Posterior vena cava (tissue), 2 donors: Measurements from ENCODE around the gene PLEKHA6. TPM values are rescaled to one million over a fixed set of nuclear protein-coding genes. Genes with fewer than 3 reads are reported as not detected.
A peak's percentile ranks its signal among the peaks of the same experiment; 100 is the strongest.
"Not testable (repeated sequence)": the region's sequence is repeated elsewhere in the genome, so short reads cannot be mapped to it uniquely, and the experiment has no call there.

Source experiments
- DNase-seq: peaks from one replicate; pipeline ENCODE4 v3.0.0-alpha.2; 2020; ENCODE audit warnings: low spot score
- intact Hi-C, 2 donors: fragments of 100-400 bp; cut with DNase I; formaldehyde crosslinking; loops; one replicate each; pipeline versions ENCODE4 v1.14.1 to v1.14.2; 2022 to 2023
- total RNA-seq, 2 donors: library from RNA; stranded (reverse); fragmentation: NEBNext Ultra II Directional; extraction: Animal tissue kit (Norgen Biotek cat#: 25700); gene quantifications; one replicate each; pipeline ENCODE4 v1.2.1, GENCODE V29; 2021
- donor health status: DM: yes; HTN: yes; CAD: no.
- donor health status: DM: yes; HTN: yes; CAD: no.

Gene PLEKHA6
- total RNA-seq, 2 donors from 2014 or later = 13.3 to 23.5 TPM

DNA sequence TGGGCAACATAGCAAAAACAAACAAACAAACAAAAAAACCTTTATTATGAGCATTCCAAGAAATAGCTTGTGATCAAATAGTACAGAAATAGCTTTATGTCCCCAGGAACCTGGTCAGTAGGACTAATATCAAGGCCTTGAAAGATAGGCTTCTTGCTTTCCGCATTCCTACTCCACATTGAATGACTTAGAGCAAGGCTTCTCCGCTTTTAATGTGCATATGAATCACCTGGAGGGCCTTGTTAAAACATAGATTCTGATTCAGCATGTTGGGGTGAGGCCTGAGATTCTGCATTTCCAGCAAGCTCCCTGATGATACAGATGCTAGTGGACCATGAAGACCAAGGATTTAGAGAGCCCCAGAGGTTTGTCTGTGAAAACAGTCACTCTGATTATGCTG lies 17.4 kb downstream of the PLEKHA6 start:
- intact Hi-C loops = no loop called here

GRCh38 chr1:204341380-204341779 lies 18.3 kb downstream of the PLEKHA6 start:
- intact Hi-C loops = no loop called here
- DNase-seq = no peak

More for the DNA sequence above, 17.4 kb downstream of the PLEKHA6 start:
- DNase-seq = no peak

- no peak for DNase-seq
- intact Hi-C loops = no loop called here
Measured at GRCh38 chr1:204340081-204340889, 19.4 kb downstream of the PLEKHA6 start.

GRCh38 chr1:204339541-204339940 lies 20.2 kb downstream of the PLEKHA6 start:
- intact Hi-C loops = no loop called here
- no peak for DNase-seq

DNA sequence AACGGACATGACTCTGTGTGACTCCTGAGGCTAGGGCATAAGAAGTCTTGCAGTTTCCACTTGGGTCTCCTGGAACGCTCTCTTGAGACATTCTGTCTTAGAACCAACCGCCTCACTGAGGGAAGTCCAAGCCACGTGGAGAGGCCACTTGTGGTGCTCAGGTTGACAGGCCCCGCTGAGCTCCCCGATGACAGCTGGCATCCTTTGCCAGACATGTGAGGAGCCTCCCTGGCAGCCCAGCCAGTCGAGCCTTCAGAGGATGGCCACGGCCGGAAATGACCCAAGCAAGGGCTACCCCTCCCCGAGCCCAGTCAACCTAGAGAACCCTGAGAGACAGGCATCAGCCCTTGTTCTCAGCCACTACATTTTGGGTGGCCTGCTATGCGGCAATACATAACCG lies 20.7 kb downstream of the PLEKHA6 start:
- intact Hi-C loops = no loop called here
- no peak for DNase-seq

- no peak for DNase-seq
- intact Hi-C loops = no loop called here
Measured at GRCh38 chr1:204338360-204338759, 21.4 kb downstream of the PLEKHA6 start.

GRCh38 chr1:204337583-204337982 lies 22.1 kb downstream of the PLEKHA6 start:
- DNase-seq = no peak
- intact Hi-C loops = no loop called here

- DNase-seq = no peak
- intact Hi-C loops = no loop called here
Measured at GRCh38 chr1:204337036-204337429, 22.7 kb downstream of the PLEKHA6 start.

DNA sequence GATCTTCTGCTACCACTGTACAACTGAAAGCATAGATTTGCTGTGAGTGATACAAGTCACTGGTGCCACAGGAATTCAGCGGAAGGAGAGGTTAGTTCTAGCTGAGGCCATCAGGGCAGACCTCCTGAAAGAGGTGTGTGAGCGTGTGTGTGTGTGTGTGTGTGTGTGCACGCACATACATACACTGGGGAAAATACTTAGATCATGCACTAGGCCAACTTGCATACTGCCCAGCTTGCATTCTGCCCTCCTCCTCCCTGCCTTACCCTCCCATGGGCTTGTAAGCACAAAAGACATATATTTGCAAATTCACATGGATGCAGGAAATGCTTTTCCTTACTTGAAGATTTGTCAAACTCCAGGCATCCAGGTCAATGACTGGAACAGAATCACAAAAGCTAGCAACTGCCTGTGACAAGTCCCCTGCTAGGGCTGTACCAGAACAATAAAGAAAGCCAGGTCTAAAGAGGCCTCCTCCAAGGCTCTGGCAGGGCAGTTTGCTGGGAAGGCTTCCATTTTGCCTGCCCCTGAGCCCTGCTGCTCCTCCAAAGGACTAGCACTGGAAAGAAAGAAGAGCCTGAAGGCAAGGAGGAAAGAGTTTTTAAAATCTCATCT lies 23.2 kb downstream of the PLEKHA6 start:
- intact Hi-C loops = no loop called here
- DNase-seq = no peak

DNA sequence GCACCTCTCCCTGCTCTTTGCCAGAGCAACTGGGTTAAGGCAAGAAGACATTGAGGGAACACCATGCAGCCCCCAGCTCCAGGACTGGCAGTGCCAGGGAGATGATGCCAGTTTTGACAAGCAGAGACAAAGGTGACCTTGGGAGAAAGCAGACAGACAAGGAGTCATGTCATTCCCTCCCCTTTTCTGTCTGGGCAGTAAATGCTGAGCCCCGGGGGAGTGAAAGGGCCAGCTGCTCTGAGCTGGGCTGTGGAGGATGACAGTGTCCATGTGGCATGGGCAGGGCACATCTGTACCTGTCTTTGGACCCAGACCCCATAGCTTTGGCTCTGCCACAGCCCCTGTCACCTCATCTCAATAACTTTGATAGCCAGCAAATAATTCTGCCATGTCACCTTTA lies 24.2 kb downstream of the PLEKHA6 start:
- intact Hi-C loops = no loop called here
- peak; percentile 25 for DNase-seq

- intact Hi-C loops = no loop called here
- no peak for DNase-seq
Measured at GRCh38 chr1:204335085-204335484, 24.6 kb downstream of the PLEKHA6 start.

GRCh38 chr1:204334455-204334854 lies 25.3 kb downstream of the PLEKHA6 start:
- intact Hi-C loops = loop anchor here in 1 of 2 donors (5.0 kb wide), 1 partner anchor 42 kb away; no protein-coding TSS in a partner anchor
- no peak for DNase-seq

GRCh38 chr1:204333427-204333826 lies 26.3 kb downstream of the PLEKHA6 start:
- no peak for DNase-seq
- intact Hi-C loops = loop anchor here in 1 of 2 donors (5.0 kb wide), 1 partner anchor 41 kb away; no protein-coding TSS in a partner anchor

GRCh38 chr1:204331847-204332487 lies 27.8 kb downstream of the PLEKHA6 start:
- intact Hi-C loops = loop anchor here in 1 of 2 donors (5.0 kb wide), 1 partner anchor 40 kb away; no protein-coding TSS in a partner anchor
- no peak for DNase-seq

- intact Hi-C loops = loop anchor here in 1 of 2 donors (5.0 kb wide), 1 partner anchor 39 kb away; no protein-coding TSS in a partner anchor
- DNase-seq = no peak
Measured at GRCh38 chr1:204331275-204331674, 28.5 kb downstream of the PLEKHA6 start.

DNA sequence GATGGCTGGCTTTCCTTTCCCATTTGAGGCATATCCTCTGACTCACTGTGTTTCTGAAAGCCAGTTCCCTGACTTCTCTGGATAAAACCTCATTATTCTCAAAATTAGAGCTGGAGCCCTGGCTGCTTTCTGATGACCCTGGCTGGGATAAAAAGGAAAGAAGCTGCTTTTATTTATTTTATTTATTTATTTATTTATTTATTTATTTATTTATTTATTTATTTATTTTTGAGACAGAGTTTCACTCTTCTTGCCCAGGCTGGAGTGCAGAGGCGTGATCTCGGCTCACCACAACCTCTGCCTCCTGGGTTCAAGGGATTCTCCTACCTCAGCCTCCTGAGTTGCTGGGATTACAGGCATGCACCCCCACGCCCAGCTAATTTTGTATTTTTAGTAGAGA lies 31.9 kb downstream of the PLEKHA6 start:
- DNase-seq, intact Hi-C loops: not testable (repeated sequence)

GRCh38 chr1:204327359-204327758 lies 32.4 kb downstream of the PLEKHA6 start:
- no peak for DNase-seq
- intact Hi-C loops = no loop called here

GRCh38 chr1:204326771-204327300 lies 32.9 kb downstream of the PLEKHA6 start:
- intact Hi-C loops = no loop called here
- no peak for DNase-seq

DNA sequence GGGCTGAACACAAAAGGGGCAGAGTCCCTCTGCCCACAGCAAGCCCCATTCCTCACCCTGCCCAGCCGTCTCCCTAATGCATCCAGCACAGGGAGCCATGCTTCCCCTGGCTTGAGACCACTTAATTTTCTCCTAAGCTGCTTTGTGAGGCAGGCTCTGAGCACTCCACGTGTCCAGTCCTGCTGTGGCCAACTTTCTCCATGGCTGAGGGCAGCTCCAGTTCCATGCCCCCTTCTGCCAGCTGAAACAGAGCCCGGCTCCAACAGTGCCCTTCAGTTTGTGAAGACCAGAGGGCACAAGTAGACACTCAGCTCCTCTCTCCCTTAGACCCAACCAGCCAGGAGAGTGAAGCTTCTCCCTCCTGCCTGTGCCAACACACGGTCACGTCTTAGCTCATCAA lies 33.8 kb downstream of the PLEKHA6 start:
- no peak for DNase-seq
- intact Hi-C loops = no loop called here

DNA sequence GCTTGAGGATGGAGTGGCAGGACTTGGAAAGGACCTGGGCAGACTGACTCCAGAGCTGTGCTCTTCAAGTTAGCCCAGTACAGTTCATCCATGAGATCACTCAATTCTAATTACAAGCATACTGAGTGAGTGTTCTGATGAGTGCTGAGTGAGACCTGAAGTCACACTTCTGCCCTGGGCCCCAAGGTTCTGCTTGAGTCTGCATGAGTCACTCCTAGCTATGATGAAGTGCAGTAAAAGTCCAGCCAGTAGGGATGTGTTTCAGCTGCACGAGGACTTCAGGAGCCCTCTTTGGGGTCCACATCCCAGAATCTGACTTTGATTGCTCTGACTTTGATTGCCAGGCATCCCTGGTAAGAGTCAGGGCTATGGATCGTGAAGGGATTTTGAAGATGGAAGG lies 35.8 kb downstream of the PLEKHA6 start:
- no peak for DNase-seq
- intact Hi-C loops = no loop called here
